Activated naive CD4-positive, alpha-beta T cell treated with anti-CD3 and anti-CD28 coated beads for 36 hours (primary cell): Measurements from ENCODE around the gene PLEKHD1. TPM values are rescaled to one million over a fixed set of nuclear protein-coding genes. Genes with fewer than 3 reads are reported as not detected.
A peak's percentile ranks its signal among the peaks of the same experiment; 100 is the strongest.

Experiments used
- CTCF ChIA-PET: fragments of 350-600 bp; sonication (Branson Sonifier 250); formaldehyde crosslinking; loops from one replicate; lab custom pipeline; 2021; ENCODE audit warnings: antibody characterized with exemption; lab: Charles Lee
- DNase-seq: peaks from one replicate; pipeline ENCODE4 v3.0.0-alpha.2; 2020
- H3K27ac Mint-ChIP-seq: one replicate; pipeline ENCODE4 v1.8.0; 2021; ENCODE audit warnings: mild to moderate bottlenecking, mixed read lengths
- H3K27me3 Mint-ChIP-seq: one replicate; pipeline ENCODE4 v1.8.0; 2021; ENCODE audit warnings: low read depth, mixed read lengths
- H3K36me3 Mint-ChIP-seq: one replicate; pipeline ENCODE4 v1.8.0; 2021; ENCODE audit warnings: low read depth, mixed read lengths
- H3K4me1 Mint-ChIP-seq: one replicate; pipeline ENCODE4 v1.8.0; 2021; ENCODE audit warnings: low read depth, mixed read lengths
- H3K4me3 Mint-ChIP-seq: one replicate; pipeline ENCODE4 v1.8.0; 2021; ENCODE audit warnings: mild to moderate bottlenecking, moderate library complexity, mixed read lengths
- H3K9me3 Mint-ChIP-seq: one replicate; pipeline ENCODE4 v1.8.0; 2021; ENCODE audit warnings: mixed read lengths
- intact Hi-C: fragments of 100-400 bp; cut with micrococcal nuclease; formaldehyde crosslinking; loops from one replicate; pipeline ENCODE4 v1.15.1; 2023
- total RNA-seq, 2 experiments: library from RNA; stranded (reverse); gene quantifications; one replicate each; pipeline ENCODE4 v1.2.3, GENCODE V29; 2021

Gene PLEKHD1
- total RNA-seq, 2 experiments from 2014 or later = not detected

DNA sequence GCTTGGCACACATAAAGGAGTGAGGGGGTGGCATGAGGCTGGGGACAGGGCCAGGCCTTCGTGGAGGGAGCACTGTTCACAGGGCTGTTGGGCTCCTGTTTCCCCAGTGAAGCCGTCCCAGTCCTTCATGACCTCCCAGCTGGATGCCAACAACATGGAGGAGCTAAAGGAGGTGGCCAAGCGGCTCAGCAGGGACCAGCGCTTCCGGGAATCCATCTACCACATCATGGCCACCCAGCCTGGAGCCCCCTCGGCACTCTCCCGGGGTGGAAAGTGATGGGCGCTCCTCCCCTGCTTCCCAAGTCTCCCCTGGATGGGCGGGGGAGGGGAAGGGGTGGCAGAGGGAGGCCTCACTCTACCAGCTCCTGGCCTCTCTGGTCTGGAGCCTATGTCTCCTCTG is 43.6 kb downstream of the PLEKHD1 start:
- Mint-ChIP-seq H3K9me3 (no peaks in the 10 kb centered on the region), H3K27me3 (peaks cover 5% of the 10 kb centered on the region), H3K36me3 (no peaks in the 10 kb centered on the region), H3K27ac (no peak overlapping the region), H3K4me3 (no peak overlapping the region), H3K4me1 (no peaks in the 10 kb centered on the region)
- intact Hi-C loops = no loop called here
- CTCF ChIA-PET = interaction anchor here (1.0 kb wide), 1 partner anchor 76 kb away, joined by 3 read pairs; no protein-coding TSS in a partner anchor
- DNase-seq = no peak

GRCh38 chr14:69528930-69529329 is 44.4 kb downstream of the PLEKHD1 start:
- CTCF ChIA-PET = no interaction called here
- DNase-seq = no peak
- Mint-ChIP-seq H3K4me3 (no peak overlapping the region), H3K9me3 (no peaks in the 10 kb centered on the region), H3K27ac (no peak overlapping the region), H3K36me3 (no peaks in the 10 kb centered on the region), H3K27me3 (peaks cover 5% of the 10 kb centered on the region), H3K4me1 (no peaks in the 10 kb centered on the region)
- intact Hi-C loops = no loop called here

- intact Hi-C loops = no loop called here
Measured at GRCh38 chr14:69529563-69529962, 45.0 kb downstream of the PLEKHD1 start.

GRCh38 chr14:69530095-69530494 is 45.6 kb downstream of the PLEKHD1 start:
- Mint-ChIP-seq H3K27me3 (peaks cover 5% of the 10 kb centered on the region), H3K4me3 (no peak overlapping the region), H3K9me3 (no peaks in the 10 kb centered on the region), H3K27ac (no peak overlapping the region), H3K36me3 (no peaks in the 10 kb centered on the region), H3K4me1 (no peaks in the 10 kb centered on the region)
- DNase-seq = no peak
- intact Hi-C loops = no loop called here
- CTCF ChIA-PET = interaction anchor here (0.5 to 1.1 kb wide), 3 partner anchors 18 to 55 kb away, joined by 3 read pairs; no protein-coding TSS in a partner anchor

More at GRCh38 chr14:69529563-69529962, 45.0 kb downstream of the PLEKHD1 start:
- Mint-ChIP-seq H3K27me3 (peaks cover 5% of the 10 kb centered on the region), H3K4me3 (no peak overlapping the region), H3K4me1 (no peaks in the 10 kb centered on the region), H3K9me3 (no peaks in the 10 kb centered on the region), H3K36me3 (no peaks in the 10 kb centered on the region), H3K27ac (no peak overlapping the region)
- DNase-seq = no peak
- CTCF ChIA-PET = interaction anchor here (0.5 kb wide), 1 partner anchor 55 kb away, joined by 3 read pairs; no protein-coding TSS in a partner anchor

DNA sequence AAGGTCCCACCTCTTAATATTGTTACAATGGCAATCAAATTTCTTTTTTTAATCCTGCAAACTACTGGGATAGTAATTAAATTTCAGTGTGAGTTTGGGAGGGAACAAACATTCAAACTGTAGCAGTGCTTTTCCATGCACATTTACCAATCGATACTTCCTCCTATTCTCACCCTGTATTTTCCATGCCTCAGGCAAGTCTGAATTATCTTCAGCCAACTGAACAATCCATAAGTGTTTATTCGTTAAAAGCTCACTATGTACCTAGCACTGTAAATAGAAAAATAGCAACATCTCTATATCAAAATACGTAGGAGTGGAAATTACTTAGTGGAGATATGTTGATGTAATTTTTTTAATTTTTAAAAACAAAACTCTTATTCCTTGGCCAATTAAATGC is 46.6 kb downstream of the PLEKHD1 start:
- CTCF ChIA-PET = interaction anchor here (1.1 kb wide), 1 partner anchor 17 kb away, joined by 3 read pairs; no protein-coding TSS in a partner anchor
- Mint-ChIP-seq H3K9me3 (no peaks in the 10 kb centered on the region), H3K4me1 (no peaks in the 10 kb centered on the region), H3K4me3 (no peak overlapping the region), H3K36me3 (no peaks in the 10 kb centered on the region), H3K27ac (no peak overlapping the region), H3K27me3 (peaks cover 5% of the 10 kb centered on the region)
- DNase-seq = no peak
- intact Hi-C loops = no loop called here

DNA sequence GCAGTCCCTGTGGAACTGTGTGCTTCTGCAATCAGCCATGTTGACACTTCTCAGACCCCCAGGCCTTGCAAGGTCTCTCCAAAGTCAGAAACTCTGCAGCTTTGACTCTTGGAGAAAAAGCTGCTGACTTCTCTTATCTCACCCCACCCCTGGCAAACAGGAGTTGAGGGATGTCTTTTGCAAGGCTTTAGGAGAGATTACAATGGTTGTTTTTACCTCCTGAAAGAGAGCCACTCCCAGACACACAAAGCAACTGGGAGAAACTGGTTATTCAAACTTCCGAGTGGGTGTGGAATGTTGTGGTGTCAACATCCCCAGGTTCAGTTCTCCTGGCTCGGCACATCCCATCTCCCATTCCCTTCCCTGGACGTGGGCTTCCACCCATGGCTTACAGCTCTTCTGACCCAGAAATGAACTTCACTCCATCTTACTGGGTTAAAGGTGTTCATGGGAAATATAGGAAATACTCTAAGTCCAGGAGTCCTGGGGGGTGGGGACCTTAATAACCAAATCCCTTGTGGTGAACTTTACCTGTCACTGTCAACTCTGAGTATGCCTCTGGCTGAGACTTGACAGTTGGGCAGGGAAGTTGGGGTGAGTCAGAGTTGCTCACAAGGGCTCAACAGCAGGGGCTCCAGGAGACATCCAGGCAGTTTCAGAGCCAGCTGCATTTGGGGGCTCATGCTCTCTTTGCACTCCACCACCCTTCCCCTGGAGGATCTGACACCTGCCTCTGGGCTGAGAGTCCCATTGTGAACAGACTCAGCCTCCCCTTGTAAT is 48.2 kb downstream of the PLEKHD1 start:
- peaks cover 5% of the 10 kb centered on the region for H3K27me3 Mint-ChIP-seq
- CTCF ChIA-PET = interaction anchor here (0.6 kb wide), 1 partner anchor 199 kb away, joined by 6 read pairs; no protein-coding TSS in a partner anchor
- no peaks in the 10 kb centered on the region for H3K36me3 Mint-ChIP-seq
- H3K27ac Mint-ChIP-seq = no peak overlapping the region
- no peak for DNase-seq
- H3K4me1 Mint-ChIP-seq = no peaks in the 10 kb centered on the region
- H3K9me3 Mint-ChIP-seq = no peaks in the 10 kb centered on the region
- H3K4me3 Mint-ChIP-seq = no peak overlapping the region
- intact Hi-C loops = no loop called here

- H3K36me3 Mint-ChIP-seq = no peaks in the 10 kb centered on the region
- H3K4me3 Mint-ChIP-seq = no peak overlapping the region
- peaks cover 7% of the 10 kb centered on the region for H3K27me3 Mint-ChIP-seq
- H3K27ac Mint-ChIP-seq = no peak overlapping the region
- CTCF ChIA-PET = interaction anchor here (0.6 to 1.0 kb wide), 2 partner anchors 39 to 347 kb away, joined by 3 to 4 read pairs; no protein-coding TSS in a partner anchor
- H3K9me3 Mint-ChIP-seq = no peaks in the 10 kb centered on the region
- H3K4me1 Mint-ChIP-seq = no peaks in the 10 kb centered on the region
- intact Hi-C loops = no loop called here
- DNase-seq = peak; percentile 8
Measured at GRCh38 chr14:69535230-69535848, 50.8 kb downstream of the PLEKHD1 start.

DNA sequence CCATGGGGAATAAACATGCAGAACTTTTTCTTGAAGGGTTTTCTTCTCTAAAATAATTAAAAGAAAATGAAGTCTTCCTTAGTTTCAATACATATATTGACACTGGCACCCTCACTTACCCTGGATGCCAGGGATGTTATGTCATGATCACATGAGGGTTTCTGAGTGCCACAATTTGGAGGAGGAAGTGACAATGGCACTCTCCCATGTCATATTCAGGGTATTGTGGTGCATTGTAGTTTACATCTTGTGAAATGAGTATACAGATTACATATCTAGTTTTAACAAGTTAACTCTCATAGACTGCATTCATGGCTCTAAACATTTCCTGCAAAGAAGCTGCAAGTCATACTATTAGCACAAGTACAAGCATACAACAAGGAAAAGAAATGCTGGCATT is 52.4 kb downstream of the PLEKHD1 start:
- peaks cover 6% of the 10 kb centered on the region for H3K27me3 Mint-ChIP-seq
- H3K36me3 Mint-ChIP-seq = no peaks in the 10 kb centered on the region
- DNase-seq = no peak
- intact Hi-C loops = no loop called here
- CTCF ChIA-PET = interaction anchor here (0.7 kb wide), 1 partner anchor 16 kb away, joined by 3 read pairs; no protein-coding TSS in a partner anchor
- no peaks in the 10 kb centered on the region for H3K9me3 Mint-ChIP-seq
- no peak overlapping the region for H3K27ac Mint-ChIP-seq
- H3K4me3 Mint-ChIP-seq = no peak overlapping the region
- no peaks in the 10 kb centered on the region for H3K4me1 Mint-ChIP-seq

DNA sequence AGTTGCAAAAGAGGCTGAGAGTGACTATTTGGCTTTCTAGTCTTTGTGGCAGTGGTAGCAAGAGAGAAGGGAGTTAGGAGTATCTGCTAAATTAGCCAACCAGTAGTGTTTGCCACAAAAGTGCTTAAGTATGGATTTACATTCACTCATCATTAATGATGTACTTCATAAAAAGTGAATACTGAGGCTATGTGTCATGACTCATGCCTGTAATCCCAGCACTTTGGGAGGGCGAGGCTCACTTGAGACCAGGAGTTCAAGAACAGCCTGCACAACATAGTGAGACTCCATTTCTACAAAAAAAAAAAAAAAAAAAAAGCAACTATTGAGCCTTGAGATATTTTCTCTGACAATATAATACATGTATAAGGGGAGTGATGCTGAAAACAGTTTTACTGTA is 53.4 kb downstream of the PLEKHD1 start:
- Mint-ChIP-seq H3K27ac (no peak overlapping the region), H3K4me3 (no peak overlapping the region), H3K4me1 (no peaks in the 10 kb centered on the region), H3K36me3 (no peaks in the 10 kb centered on the region), H3K9me3 (no peaks in the 10 kb centered on the region), H3K27me3 (peaks cover 4% of the 10 kb centered on the region)
- CTCF ChIA-PET = interaction anchor here (0.7 kb wide), 1 partner anchor 17 kb away, joined by 3 read pairs; no protein-coding TSS in a partner anchor
- intact Hi-C loops = no loop called here
- no peak for DNase-seq

DNA sequence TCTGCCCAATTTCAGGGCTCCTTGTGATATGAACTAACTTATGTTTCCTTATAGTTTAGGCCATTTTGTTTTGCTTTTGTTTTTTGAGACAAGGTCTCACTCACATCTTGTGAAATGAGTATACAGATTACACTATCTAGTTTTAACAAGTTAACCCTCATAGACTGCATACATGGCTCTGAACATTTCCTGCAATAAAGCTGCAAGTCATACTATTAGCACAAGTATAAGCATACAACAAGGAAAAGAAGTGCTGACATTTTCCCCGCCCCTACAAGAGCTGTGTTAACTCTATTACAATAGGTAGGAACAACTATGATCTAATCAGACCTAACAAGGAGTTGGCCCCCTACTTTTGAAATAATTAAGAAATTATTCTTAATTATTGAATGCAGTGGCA is 54.2 kb downstream of the PLEKHD1 start:
- H3K27me3 Mint-ChIP-seq = peaks cover 7% of the 10 kb centered on the region
- no peaks in the 10 kb centered on the region for H3K36me3 Mint-ChIP-seq
- no peak for DNase-seq
- H3K27ac Mint-ChIP-seq = no peak overlapping the region
- no peak overlapping the region for H3K4me3 Mint-ChIP-seq
- H3K9me3 Mint-ChIP-seq = no peaks in the 10 kb centered on the region
- CTCF ChIA-PET = interaction anchor here (0.6 to 1.4 kb wide), 3 partner anchors 10 to 159 kb away, joined by 3 read pairs; no protein-coding TSS in a partner anchor
- intact Hi-C loops = no loop called here
- peaks cover 3% of the 10 kb centered on the region for H3K4me1 Mint-ChIP-seq

DNA sequence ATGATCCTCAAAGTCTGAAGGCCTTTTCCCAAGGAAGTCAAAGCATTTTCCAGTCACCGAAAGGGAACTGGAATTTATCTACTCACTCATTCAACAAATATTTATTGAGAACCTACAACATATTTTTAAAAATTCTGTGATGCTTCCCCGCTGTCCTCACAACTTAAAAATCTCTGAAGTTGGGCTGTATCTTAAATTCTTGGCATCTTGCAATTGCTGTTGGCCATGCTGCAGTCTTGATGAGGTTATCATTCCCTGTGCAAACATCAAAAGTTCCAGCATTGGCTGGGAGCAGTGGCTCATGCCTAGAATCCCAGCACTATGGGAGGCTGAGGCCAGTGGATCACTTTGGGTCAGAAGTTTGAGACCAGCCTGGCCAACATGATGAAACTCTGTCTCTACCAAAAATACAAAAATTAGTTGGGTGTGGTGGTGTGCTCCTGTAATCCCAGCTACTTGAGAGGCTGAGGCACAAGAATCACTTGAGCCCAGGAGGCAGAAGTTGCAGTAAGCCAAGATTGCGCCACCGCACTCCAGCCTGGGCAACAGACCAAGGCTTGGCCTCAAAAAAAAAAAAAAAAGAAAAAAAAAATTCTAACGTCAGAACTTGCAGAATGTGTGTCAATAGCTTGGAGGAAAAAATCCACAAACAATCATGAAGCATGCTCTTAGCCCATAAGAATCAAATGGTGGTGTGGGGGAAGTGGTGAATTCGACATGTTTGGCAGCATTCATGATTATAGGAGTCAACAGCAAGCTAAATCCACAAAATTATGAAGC is 55.3 kb downstream of the PLEKHD1 start:
- Mint-ChIP-seq H3K4me3 (no peak overlapping the region), H3K27ac (no peak overlapping the region), H3K36me3 (no peaks in the 10 kb centered on the region), H3K4me1 (peaks cover 3% of the 10 kb centered on the region), H3K9me3 (no peaks in the 10 kb centered on the region), H3K27me3 (peaks cover 14% of the 10 kb centered on the region)
- intact Hi-C loops = no loop called here
- DNase-seq = no peak
- CTCF ChIA-PET = interaction anchor here (0.6 to 1.4 kb wide), 4 partner anchors 8 to 615 kb away, joined by 3 to 5 read pairs (median 3); no protein-coding TSS in a partner anchor
